ENCODE results near the gene RHO.
A peak's percentile ranks its signal among the peaks of the same experiment; 100 is the strongest.
"Not testable (repeated sequence)": the region's sequence is repeated elsewhere in the genome, so short reads cannot be mapped to it uniquely, and the experiment has no call there.

RHO gene

GRCh38 chr3:129500334-129500658, 28.1 kb upstream of the RHO start:
- no peak for DNase-seq

GRCh38 chr3:129501630-129502029, 26.8 kb upstream of the RHO start:
- no peak for DNase-seq

GRCh38 chr3:129502641-129503408, 25.6 kb upstream of the RHO start:
- no peak for DNase-seq

GRCh38 chr3:129503471-129504291, 24.8 kb upstream of the RHO start:
- DNase-seq = no peak

- DNase-seq = no peak
These were observed 23.9 kb upstream of the RHO start for GRCh38 chr3:129504471-129505100.

GRCh38 chr3:129505341-129505740, 23.1 kb upstream of the RHO start:
- peak; percentile 46 for DNase-seq

GRCh38 chr3:129506231-129506742, 22.2 kb upstream of the RHO start:
- peak; percentile 25 for DNase-seq

GRCh38 chr3:129507181-129507831, 21.1 kb upstream of the RHO start:
- no peak for DNase-seq

- DNase-seq = no peak
These were observed 15.8 kb upstream of the RHO start for GRCh38 chr3:129512595-129512994.

- DNase-seq = no peak
These were observed 14.7 kb upstream of the RHO start for GRCh38 chr3:129513705-129514104.

- DNase-seq = no peak
These were observed 14.3 kb upstream of the RHO start for GRCh38 chr3:129514110-129514509.

- no peak for DNase-seq
These were observed 13.9 kb upstream of the RHO start for GRCh38 chr3:129514563-129514962.

GRCh38 chr3:129515108-129515820, 13.2 kb upstream of the RHO start:
- not testable (repeated sequence) for DNase-seq

GRCh38 chr3:129515821-129516432, 12.5 kb upstream of the RHO start:
- not testable (repeated sequence) for DNase-seq

- DNase-seq = no peak
These were observed 10.9 kb upstream of the RHO start for GRCh38 chr3:129517516-129517915.

GRCh38 chr3:129518038-129518561, 10.3 kb upstream of the RHO start:
- no peak for DNase-seq

- no peak for DNase-seq
These were observed 9.9 kb upstream of the RHO start for GRCh38 chr3:129518581-129518980.

GRCh38 chr3:129519449-129519848, 9.0 kb upstream of the RHO start:
- DNase-seq = no peak

GRCh38 chr3:129519896-129520715, 8.3 kb upstream of the RHO start:
- DNase-seq = no peak

- DNase-seq = no peak
These were observed 7.5 kb upstream of the RHO start for GRCh38 chr3:129520960-129521359.

GRCh38 chr3:129521611-129522010, 6.8 kb upstream of the RHO start:
- no peak for DNase-seq

Data from NCI-H187 treated with DMSO at 0.1 percent for 48 hours (cell line).